GM12865 (cell line): ENCODE results near the gene ANKRD6.

Source experiments
- DNase-seq: peaks from one replicate; pipeline ENCODE4 v3.0.0; 2010; ENCODE audit warnings: low read depth
- H3K4me3 ChIP-seq: 2 replicates; pipeline ENCODE4 v1.5.1; 2011; ENCODE audit warnings: mild to moderate bottlenecking, low read depth, low read length, control low read depth
- TF ChIP-seq, protein P1 (sequence below): IDR thresholded peaks from 2 replicates; pipeline ENCODE4 v1.5.1; 2011; ENCODE audit warnings: low read length, control low read depth, low read depth, inconsistent platforms; ENCODE audit not compliant: insufficient read depth; ENCODE audit errors: missing control alignments

Gene ANKRD6

DNA sequence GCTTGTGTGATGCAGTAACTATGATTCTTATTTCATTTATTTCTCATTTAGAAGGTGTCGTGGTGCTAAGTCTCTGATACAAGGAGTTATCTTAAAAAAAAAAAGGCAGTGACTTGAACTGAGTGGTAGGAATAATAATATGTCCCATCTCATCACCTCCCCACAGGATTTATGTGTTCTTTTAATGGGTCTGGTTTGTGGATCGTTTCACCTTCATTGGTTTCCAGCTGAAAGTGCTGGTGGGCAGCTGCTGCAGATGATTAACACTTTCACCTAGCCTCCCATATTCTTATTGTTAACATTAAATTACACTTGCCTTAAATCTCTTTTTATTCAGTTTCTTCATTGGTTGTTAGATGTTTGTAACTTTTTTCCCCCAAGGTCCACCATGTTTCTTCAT is 68.8 kb downstream of the ANKRD6 start:
- H3K4me3 ChIP-seq: no peak overlapping the region
- no peak for DNase-seq
- TF ChIP-seq, protein P1, sequence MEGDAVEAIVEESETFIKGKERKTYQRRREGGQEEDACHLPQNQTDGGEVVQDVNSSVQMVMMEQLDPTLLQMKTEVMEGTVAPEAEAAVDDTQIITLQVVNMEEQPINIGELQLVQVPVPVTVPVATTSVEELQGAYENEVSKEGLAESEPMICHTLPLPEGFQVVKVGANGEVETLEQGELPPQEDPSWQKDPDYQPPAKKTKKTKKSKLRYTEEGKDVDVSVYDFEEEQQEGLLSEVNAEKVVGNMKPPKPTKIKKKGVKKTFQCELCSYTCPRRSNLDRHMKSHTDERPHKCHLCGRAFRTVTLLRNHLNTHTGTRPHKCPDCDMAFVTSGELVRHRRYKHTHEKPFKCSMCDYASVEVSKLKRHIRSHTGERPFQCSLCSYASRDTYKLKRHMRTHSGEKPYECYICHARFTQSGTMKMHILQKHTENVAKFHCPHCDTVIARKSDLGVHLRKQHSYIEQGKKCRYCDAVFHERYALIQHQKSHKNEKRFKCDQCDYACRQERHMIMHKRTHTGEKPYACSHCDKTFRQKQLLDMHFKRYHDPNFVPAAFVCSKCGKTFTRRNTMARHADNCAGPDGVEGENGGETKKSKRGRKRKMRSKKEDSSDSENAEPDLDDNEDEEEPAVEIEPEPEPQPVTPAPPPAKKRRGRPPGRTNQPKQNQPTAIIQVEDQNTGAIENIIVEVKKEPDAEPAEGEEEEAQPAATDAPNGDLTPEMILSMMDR: no peak

DNA sequence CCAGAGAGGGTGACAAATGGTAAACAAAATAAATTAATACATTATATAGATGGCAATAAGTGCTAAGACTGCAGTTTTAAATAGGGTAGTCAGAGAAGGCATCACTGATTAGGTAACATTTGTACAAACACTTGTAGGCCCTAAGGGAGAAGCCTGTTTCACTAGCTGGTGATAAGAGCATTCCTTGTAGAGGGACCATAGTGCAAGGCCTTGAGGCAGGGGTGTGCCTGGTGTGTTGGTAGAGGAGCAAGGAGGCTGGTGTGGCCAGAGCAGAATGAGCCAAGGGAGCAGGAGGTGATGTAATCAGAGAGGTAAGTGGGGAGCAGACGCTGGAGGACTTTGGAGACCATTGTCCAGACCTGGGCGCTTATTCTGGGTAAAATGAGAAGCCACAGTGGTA is 70.7 kb downstream of the ANKRD6 start:
- TF ChIP-seq, protein P1: no peak
- H3K4me3 ChIP-seq: no peak overlapping the region
- no peak for DNase-seq

DNA sequence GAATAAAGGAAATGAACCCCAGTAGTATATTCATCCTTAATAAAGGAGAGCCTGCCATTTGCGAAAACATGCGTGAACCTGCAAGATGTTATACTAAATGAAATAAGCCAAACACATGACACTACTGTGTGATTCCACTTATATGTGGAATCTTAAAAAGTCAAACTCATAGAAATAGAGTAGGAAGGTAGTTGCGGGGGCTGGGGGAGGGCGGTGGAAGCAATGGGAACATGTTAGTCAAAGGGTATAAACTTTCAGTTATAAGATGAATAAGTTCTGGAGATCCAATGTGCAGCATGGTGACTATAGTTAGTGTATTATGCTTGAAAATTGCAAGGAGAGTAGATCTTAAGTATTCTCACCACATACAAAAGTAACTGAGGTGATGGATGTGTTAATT is 72.9 kb downstream of the ANKRD6 start:
- H3K4me3 ChIP-seq: no peak overlapping the region
- TF ChIP-seq, protein P1: no peak

DNA sequence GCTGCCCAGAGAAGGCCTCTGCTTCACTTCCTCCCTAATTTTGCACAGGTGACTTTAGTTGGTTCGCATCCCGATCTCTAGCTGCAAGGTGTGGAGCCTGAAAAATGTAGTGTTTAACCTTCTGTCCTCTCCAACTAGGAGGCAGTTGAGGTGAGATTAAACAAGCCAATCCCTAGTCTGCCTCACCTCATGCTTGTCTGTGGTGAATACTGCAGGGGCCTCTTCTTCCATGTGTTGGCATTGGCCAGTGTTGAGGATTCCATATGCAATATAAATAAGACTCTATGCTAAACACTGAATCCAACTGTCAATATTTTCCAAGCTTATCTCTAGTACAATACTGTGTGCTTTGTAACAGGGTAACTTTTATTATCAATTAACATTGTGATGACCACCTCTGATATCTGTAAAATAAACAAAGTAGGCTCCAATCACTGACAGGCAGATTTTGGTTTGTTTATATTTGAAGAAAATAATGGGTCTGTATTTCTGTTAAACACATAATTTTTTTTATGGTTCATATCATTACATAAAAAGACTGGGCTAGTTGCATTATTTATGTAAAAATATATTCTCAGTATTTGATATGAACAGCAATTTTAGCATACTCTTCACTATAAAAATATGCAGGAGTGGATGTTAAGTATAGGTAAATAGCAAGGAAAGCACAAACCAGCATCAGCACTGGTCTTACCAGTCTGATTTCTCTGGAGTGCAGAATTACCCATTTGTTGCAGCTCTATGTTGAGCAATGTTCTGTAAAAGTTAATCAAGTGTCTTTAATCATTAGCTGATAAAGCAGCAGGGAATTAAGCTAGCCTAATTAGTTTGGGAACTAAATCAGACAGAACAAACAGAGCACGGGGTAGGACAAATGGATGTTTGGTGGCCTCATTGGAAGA is 74.0 kb downstream of the ANKRD6 start:
- DNase-seq: no peak
- TF ChIP-seq, protein P1: no peak
- H3K4me3 ChIP-seq: no peak overlapping the region

More for the DNA sequence above, 72.9 kb downstream of the ANKRD6 start:
- no peak for DNase-seq

DNA sequence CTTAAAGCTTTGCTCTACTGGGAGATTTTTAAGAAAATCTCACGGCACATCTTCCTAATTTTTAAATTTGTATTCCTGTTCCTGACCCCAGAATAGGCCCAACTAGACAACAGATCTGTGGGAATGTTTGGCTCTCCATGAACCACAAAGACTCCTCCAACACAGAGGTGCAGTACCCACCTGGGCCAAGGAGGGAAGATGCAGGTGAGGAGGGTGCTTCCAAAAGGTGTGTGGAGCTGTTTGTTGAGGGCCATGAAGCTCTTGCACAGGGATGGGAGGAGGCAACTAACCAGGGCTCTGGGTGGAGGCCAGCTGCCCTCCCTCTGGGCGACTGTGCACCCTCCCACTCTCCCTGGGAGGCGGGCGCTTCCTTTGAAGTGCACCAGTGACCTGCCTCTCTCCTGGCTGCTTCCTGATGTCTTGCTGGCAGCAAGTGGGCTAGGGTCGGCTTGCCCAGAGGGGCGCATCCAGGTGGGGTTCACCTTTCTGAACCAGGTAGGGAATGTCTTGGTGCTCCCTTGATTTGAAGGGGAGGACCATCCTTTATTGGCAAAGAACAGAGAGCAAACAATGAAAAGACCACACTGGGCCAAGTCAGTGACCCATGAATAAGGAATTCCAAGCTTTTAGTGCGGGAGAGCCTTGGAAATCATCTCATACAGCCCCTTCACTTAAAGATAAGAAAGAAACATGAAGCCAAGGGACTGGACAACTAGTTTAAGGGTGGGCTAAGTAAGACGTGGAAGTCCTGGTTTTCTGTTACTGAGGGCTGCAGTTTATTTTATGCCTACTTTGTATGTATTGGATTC is 76.0 kb downstream of the ANKRD6 start:
- no peak overlapping the region for H3K4me3 ChIP-seq
- DNase-seq: no peak
- TF ChIP-seq, protein P1: no peak

DNA sequence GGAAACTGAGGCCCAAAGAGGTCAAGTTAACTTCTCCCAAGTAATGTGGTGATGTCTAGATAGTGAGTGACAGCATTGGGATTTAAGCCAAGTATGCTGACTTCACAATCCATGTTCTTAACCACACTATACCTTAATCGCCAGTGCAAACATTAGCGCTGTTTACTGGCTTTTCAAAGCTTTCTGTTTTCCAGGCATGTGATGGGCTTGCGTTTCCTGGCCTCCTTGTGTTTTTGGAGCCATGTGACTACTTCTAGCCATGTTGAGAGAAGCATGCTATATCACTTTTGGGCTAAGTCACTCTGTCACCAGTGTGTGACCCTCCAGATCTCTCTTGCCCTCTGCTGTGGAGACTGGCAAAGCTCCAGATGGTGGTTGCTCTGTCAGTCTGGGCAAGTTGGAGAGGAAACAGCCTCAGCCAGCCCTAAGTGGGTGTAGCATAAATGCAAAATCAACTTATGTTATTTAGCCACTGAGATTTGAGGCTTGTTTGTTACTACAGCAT is 76.9 kb downstream of the ANKRD6 start:
- TF ChIP-seq, protein P1: no peak
- DNase-seq: no peak
- H3K4me3 ChIP-seq: no peak overlapping the region
